ENCODE data around the gene SAMD4B.

- TF ChIP-seq CTCF (conservative IDR thresholded peaks at IDR 0.05; ENCODE audit: low read depth in 2 of 2) (no peak), EZH2phosphoT487 (IDR thresholded peaks at IDR 0.05; ENCODE audit: unreplicated experiment) (no peak), CREB1 (CRISPR knock-in tag; IDR thresholded peaks at IDR 0.05; ENCODE audit: low read depth) (no peak), POLR2AphosphoS5 (IDR thresholded peaks at IDR 0.05; ENCODE audit: low read depth) (no peak), EZH2 (IDR thresholded peaks at IDR 0.05; ENCODE audit: low read depth, unreplicated experiment) (no peak), ZNF114 (CRISPR knock-in tag; IDR thresholded peaks at IDR 0.05) (no peak), REST (IDR thresholded peaks at IDR 0.05; ENCODE audit: unreplicated experiment) (no peak), ETS1 (IDR thresholded peaks at IDR 0.05) (no peak), STAT1 (IDR thresholded peaks at IDR 0.05; ENCODE audit: unreplicated experiment) (no peak), ZNF331 (CRISPR knock-in tag; IDR thresholded peaks at IDR 0.05; ENCODE audit: low read depth) (no peak), JUNB (IDR thresholded peaks at IDR 0.05; ENCODE audit: unreplicated experiment) (no peak), NANOG (IDR thresholded peaks at IDR 0.05; ENCODE audit: borderline replicate concordance) (no peak)
These were observed 20.4 kb upstream of the SAMD4B start for GRCh38 chr19:39321832-39322176.

All from GM23338 (cell line).